GM18873 (cell line): Measurements from ENCODE around the gene MIA2.
"Not testable (repeated sequence)": the region's sequence is repeated elsewhere in the genome, so short reads cannot be mapped to it uniquely, and the experiment has no call there.

Experiments used
- ATAC-seq: cut with Tn5 transposase; IDR thresholded peaks from one replicate; pipeline ENCODE4 v1.9.1; 2021; ENCODE audit warnings: mild to moderate bottlenecking, moderate library complexity, moderate number of reproducible peaks; ENCODE audit not compliant: unreplicated experiment, low FRiP score

MIA2 gene

GRCh38 chr14:39230416-39231035, 3.2 kb upstream of the MIA2 start:
- ATAC-seq = no peak

DNA sequence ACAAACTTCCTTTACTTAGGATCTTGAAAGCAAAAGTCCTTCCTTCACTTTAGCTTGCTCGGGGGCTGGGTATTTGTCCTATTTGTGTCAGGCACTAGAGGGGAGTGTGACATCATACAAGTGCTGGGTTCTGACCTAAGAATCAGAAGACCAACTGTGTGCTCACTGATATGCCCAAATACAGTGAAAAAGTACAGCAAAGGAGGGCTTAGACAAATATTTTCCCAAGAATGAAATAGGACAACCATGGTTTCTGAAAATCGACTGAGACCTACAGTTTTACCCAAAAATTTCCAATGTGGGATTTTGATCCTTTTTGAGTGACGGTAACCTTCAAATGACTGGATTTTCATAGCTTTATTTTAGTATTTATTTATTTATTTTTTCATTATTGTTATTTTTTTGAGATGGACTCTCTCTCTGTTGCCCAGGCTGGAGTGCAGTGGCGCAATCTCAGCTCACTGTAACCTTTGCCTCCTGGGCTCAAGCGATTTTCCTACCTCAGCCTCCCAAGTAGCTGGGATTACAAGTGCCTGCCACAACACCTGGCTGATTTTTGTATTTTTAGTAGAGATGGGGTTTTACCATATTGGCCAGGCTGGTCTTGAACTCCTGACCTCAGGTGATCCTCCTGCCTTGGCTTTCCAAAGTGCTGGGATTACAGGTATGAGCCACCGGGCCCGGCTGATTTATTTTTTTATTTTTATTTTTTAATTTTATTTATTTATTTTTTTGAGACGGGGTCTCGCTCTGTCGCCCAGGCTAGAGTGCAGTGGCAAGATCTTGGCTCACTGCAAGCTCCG, 1.8 kb upstream of the MIA2 start:
- ATAC-seq = not testable (repeated sequence)

- no peak for ATAC-seq
Observed at GRCh38 chr14:39232554-39233415, 930 bp upstream of the MIA2 start.

DNA sequence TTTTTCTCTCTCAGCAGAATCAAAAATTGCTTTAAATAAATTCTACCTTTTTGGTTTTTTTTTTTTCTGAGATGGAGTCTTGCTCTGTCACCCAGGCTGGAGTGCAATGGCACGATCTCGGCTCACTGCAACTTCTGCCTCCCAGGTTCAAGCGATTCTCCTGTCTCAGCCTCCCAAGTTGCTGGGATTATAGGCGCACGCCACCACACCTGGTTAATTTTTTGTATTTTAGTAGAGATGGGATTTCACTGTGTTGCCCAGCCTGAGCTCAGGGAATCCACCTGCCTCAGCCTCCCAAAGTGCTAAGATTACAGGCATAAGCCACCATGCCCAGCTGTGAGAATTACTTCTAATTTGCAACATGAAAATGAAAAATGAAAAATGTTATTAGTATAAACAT, 1.3 kb downstream of the MIA2 start:
- not testable (repeated sequence) for ATAC-seq

DNA sequence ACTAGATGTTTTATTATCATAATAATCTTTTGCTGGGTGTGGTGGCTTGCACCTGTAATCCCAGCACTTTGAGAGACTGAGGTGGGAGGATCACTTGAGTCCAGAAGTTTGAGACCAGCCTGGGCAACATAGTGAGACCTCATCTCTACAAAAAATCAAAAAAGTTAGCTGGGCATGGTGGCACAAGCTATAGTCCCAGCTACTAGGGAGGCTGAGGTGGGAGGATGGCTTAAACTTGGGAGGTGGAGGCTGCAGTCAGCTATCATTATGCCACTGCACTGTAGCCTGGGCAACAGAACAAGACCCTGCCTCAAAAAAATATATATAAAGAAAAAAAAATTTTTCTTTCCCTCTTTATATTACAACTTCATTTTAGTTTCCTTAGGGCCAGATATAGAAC, 1.8 kb downstream of the MIA2 start:
- ATAC-seq = not testable (repeated sequence)

DNA sequence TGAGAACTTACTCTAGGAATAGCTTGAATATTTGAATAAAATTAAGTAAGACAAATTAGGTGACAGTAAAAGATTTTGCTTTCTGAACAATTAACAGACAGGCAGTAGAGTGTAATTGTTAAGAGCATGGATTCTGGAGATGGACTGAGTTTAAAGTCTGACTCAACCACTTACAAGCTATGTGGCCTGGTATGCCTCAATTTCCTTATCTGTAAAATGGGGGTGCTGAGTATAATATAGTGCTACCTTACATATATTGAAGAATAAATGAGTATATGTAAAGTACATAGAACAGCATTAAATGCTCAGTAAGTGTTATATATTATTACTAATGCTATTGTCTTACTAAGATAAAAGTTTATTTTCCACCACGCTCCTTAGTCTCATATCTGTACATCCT, 7.1 kb downstream of the MIA2 start:
- ATAC-seq = no peak

- no peak for ATAC-seq
Observed at GRCh38 chr14:39241637-39242036, 7.9 kb downstream of the MIA2 start.

- no peak for ATAC-seq
Observed at GRCh38 chr14:39243831-39244230, 10.1 kb downstream of the MIA2 start.

DNA sequence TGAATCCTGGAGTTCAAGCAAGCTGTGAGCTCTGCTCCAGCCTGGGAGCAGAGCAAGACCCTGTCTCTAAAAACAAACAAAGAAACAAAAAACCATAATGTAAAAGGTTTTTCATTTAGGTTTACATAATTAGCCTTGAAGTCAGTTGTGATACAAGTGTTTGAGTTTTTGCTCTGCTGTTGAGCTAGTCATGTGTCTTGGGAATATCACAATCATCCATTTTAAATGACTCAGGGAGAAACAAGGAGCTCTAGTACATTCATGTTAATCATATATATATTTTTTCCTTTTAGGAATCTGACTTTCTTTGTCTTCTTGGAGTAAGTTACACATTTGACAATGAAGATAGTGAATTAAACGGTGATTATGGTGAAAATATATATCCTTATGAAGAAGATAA, 12.9 kb downstream of the MIA2 start:
- no peak for ATAC-seq

DNA sequence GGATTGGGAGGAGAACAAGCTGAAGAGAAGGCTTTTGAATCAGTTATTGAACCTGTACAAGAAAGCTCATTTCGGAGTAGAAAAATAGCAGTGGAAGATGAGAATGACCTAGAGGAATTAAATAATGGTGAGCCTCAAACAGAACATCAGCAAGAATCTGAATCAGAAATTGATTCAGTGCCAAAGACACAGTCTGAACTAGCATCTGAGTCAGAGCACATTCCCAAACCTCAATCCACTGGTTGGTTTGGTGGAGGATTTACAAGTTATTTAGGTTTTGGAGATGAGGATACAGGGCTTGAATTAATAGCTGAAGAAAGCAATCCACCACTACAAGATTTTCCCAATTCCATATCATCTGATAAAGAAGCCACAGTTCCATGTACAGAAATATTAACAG, 13.5 kb downstream of the MIA2 start:
- no peak for ATAC-seq

DNA sequence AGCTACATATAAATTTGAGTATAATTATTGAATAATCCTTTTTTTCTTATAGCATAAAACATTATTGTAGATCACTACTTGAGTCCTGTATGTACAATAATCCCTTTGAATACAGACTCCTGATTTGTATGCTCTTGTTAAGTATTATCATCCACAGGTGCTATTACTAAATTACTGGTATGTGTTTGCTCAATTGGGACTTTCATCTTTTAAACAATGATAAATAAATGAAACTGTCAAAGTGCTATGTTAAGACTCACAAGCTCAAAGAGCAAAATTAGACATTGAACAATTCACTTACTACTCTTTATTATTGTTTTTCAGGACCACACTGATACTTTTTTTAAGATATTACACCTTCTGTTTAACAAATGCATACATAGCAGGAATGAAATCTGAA, 17.8 kb downstream of the MIA2 start:
- no peak for ATAC-seq

GRCh38 chr14:39257388-39257787, 23.7 kb downstream of the MIA2 start:
- ATAC-seq = not testable (repeated sequence)

DNA sequence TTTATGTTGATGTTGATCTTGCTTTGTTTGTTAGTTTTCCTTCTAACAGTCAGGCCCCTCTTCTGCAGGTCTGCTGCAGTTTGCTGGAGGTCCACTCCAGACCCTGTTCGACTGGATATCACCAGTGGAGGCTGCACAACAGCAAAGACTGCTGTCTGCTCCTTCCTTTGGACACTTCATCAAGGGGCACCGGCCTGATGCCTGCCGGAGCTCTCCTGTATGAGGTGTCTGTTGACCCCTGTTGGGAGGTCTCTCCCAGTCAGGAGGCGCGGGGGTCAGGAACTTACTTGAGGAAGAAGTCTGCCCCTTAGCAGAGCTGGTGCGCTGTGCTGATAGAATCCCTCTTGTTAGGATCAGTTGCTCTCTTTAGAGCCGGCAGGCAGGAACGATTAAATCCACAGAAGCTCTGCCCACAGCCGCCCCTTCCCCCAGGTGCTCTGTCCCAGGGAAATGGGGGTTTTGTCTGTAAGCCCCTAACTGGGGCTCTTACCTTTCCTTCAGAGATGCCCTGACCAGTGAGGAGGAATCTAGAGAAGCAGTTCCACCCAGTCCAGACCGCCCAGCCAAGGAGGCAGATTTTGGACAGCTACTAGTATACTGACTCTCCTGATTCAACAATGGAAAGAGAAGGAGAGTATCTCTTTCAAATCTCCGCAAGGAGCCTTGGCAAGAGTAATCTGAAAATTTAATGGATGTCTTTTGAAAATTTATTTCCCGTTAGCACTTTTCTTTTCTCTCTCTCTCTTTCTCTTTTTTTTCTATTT, 25.2 kb downstream of the MIA2 start:
- ATAC-seq = no peak

GRCh38 chr14:39260161-39260560, 26.4 kb downstream of the MIA2 start:
- ATAC-seq = not testable (repeated sequence)

- not testable (repeated sequence) for ATAC-seq
Observed at GRCh38 chr14:39262214-39262613, 28.5 kb downstream of the MIA2 start.

- no peak for ATAC-seq
Observed at GRCh38 chr14:39264057-39264456, 30.3 kb downstream of the MIA2 start.

DNA sequence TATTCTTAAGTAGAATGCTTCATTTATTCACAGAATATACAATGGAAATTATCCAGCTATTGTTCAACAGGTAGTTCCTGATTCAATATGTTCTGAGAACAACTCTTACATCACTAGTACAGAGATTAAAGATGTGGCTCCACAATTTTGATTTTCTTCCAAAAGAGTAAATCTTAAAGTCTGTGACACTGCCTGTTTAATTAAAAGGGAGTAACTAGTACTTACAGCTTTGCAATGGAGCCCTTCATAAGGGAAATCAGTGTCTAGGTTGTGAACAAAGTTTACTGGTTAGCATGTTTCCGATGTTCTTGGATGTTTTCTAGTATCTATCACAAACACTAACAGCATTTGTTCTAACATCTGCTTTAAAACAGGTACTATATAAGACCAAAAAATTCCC, 30.8 kb downstream of the MIA2 start:
- no peak for ATAC-seq

DNA sequence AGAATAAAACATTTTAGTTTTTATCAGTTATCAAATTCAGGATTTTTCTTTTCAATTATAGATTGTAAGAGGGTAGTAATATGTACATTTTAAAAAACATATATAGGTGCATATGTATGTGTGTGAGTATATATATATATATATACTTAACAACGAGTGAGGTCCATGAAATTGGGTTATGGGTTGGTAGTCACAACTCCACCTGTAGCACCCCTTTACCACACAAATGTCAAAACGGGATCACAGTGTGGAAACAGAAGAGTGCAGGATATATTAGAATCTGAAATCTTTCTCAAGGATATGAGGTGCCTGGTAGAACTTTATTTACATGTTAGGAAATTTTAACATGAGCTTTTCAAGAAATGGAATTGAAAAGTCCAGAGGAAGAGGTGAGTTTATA, 31.3 kb downstream of the MIA2 start:
- ATAC-seq = no peak

DNA sequence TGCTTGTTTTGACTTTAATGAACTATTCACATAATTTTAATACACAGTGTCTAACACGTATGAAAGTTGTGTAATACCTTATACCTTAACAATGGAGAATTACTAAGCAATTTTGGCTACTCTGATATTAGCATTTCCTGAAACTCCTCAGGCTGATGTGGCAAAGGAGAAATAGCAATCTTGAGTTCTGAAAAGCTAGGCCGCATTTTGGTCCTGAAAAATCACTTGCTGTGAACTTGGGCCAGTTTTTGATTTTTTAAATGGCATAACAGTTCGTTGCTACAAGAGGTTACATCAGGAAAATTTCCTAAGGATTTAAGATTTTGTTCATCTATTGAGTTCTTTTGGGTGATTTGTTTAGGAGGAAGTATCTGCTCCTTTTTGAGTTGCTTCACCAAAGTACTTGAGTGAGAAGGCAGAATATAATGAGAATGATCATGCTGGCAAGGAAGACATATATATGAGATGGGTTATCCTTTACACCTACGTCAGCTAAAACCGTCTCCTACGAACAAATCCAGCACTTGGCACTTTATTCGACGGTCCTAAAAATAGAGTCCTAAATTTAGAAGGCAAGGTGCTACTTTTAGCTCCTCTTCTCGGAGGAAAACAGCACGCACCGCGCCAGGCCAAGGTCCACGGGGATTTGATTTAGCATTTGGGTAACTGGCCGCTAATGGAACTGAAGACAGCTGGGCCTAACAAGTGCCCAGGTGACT, 32.2 kb downstream of the MIA2 start:
- no peak for ATAC-seq

GRCh38 chr14:39266525-39266870, 32.8 kb downstream of the MIA2 start:
- ATAC-seq = peak; percentile 32
